Measurements from ENCODE around the gene DIS3L2. TPM values are rescaled to one million over a fixed set of nuclear protein-coding genes. Genes with fewer than 3 reads are reported as not detected.

Gene DIS3L2
- total and polyA plus RNA-seq, 10 donors, result 9.1 to 59.8 (median 35.4) TPM

DNA sequence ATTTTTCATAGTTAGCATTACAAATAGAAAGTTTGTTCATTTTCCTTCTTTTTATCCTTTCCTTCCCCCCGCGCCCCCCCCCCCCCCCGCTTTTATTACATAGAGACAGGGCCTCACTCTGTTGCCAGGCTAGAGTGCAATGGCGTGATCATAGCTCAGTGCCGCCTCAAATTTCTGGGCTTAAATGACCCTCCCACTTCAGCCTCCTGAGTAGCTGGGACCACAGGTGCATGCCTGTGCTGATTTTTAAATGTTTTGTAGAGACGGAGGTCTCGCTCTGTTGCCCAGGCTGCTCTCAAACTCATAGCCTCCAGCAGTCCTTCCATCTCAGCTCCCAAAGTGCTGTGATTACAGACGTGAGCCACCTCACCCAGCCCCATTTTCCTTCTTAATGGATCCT, 325.8 kb downstream of the DIS3L2 start:
- Histone ChIP-seq H3K36me3 (peaks cover 0 to 23% (median 4%) of the 10 kb centered on the region in 6 donors), H3K4me1 (peaks cover 0 to 7% (median 0%) of the 10 kb centered on the region in 6 donors), H3K27me3 (replicated peaks in 1 of 7) (no peaks in the 10 kb centered on the region), H3K9me3 (no peaks in the 10 kb centered on the region), H3K27ac (no peak overlapping the region), H3K4me3 (no peak overlapping the region)
- TF ChIP-seq POLR2AphosphoS5 (IDR thresholded peaks at IDR 0.05) (no peak), POLR2A (IDR thresholded peaks at IDR 0.05) (no peak)
- TF ChIP-seq, protein P1, sequence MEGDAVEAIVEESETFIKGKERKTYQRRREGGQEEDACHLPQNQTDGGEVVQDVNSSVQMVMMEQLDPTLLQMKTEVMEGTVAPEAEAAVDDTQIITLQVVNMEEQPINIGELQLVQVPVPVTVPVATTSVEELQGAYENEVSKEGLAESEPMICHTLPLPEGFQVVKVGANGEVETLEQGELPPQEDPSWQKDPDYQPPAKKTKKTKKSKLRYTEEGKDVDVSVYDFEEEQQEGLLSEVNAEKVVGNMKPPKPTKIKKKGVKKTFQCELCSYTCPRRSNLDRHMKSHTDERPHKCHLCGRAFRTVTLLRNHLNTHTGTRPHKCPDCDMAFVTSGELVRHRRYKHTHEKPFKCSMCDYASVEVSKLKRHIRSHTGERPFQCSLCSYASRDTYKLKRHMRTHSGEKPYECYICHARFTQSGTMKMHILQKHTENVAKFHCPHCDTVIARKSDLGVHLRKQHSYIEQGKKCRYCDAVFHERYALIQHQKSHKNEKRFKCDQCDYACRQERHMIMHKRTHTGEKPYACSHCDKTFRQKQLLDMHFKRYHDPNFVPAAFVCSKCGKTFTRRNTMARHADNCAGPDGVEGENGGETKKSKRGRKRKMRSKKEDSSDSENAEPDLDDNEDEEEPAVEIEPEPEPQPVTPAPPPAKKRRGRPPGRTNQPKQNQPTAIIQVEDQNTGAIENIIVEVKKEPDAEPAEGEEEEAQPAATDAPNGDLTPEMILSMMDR (IDR thresholded peaks at IDR 0.05 in 8 of 11, conservative IDR thresholded peaks at IDR 0.05 in 3 of 11), result no peak
- intact Hi-C loops (cut with DNase I; ENCODE audit: low total_unique reads), result no loop called here
- DNase-seq, result no peak
- WGBS, 5 donors, result 88 to 95% (median 93%) methylated on average over 7 to 8 of the region's 8 CpGs

DNA sequence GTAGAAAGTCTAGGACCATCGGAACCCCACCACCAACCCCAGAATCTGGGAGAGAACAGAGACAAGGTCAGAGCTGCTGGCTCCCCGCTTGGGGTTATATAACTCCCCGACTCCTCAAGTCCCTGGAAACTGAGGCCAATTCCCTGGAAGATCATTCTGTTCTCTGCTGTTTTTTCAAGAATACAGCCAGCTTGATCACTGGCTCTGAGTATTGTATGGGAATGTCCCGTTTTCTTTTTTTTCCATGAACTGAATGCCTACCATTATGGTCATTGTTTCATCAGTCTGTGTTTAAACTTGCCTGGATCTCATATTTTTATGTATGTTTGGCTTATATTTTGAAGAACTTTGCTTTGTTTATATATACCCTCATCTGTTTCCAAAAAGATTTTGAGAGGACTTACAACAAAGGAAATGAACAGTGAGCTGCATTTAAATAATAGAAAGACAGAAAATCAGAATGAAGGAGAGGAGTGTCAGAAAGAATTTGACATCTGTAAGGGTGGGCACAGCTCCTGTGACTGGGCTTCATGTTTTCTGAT, 327.0 kb downstream of the DIS3L2 start:
- no peaks in the 10 kb centered on the region for H3K9me3 ChIP-seq
- H3K4me1 ChIP-seq, result peaks cover 0 to 17% (median 0%) of the 10 kb centered on the region in 6 donors
- no peak overlapping the region for H3K27ac ChIP-seq
- peaks cover 0 to 19% (median 4%) of the 10 kb centered on the region in 6 donors for H3K36me3 ChIP-seq
- TF ChIP-seq POLR2A (IDR thresholded peaks at IDR 0.05), result no peak
- TF ChIP-seq, protein P1 (IDR thresholded peaks at IDR 0.05 in 8 of 11, conservative IDR thresholded peaks at IDR 0.05 in 3 of 11), result no peak
- TF ChIP-seq POLR2AphosphoS5 (IDR thresholded peaks at IDR 0.05), result no peak
- WGBS, 5 donors, result 88 to 98% (median 92%) methylated on average over 4 of the region's 4 CpGs
- no peak for DNase-seq
- no peak overlapping the region for H3K4me3 ChIP-seq
- no peaks in the 10 kb centered on the region for H3K27me3 ChIP-seq (replicated peaks in 1 of 7)
- intact Hi-C loops (cut with DNase I; ENCODE audit: low total_unique reads), result no loop called here

DNA sequence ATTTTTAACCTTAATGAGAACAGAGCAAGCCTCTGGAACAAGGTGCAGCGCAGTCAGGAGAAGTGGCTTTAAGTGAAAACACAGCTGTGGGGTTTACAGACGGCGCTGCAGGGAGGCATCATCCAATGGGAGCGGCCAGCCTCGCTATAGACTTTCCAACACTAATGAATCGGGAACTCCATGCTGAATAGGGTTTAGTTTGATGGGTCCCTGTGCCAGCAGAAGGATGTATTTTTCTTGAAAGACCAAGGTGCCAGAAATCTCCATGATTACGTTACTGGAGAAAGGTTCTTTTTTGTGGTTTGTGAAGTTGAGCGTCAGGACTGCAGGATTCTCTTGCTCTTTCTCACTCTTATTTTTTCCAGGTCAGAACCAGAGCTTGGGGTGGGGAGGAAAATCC, 329.2 kb downstream of the DIS3L2 start:
- WGBS, 5 donors, result 96 to 97% (median 96%) methylated on average over 8 of the region's 8 CpGs
- H3K4me3 ChIP-seq, result no peak overlapping the region

DNA sequence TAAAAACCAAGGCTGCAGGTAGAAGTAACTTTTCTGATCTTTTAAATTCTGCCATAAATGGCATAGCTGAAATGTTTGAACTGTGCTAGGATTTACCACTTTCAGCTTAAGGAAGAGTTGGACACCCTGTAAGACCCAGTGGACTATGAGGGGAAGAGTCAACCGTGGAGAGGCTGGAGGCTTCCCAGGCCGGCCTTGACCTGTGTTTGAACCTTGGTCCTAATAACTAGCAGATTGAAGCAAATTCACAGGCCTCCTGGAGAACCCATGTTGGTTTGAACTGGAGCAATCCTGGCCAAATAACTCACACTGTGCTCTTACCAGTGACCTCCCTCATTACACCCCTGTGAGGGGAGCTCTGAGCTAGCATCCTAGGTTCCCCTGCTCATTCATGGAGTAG, 329.8 kb downstream of the DIS3L2 start:
- intact Hi-C loops (cut with DNase I; ENCODE audit: low total_unique reads), result no loop called here
- Histone ChIP-seq H3K4me1 (peaks cover 0 to 14% (median 0%) of the 10 kb centered on the region in 6 donors), H3K4me3 (no peak overlapping the region), H3K27ac (no peak overlapping the region), H3K9me3 (no peaks in the 10 kb centered on the region), H3K36me3 (peaks cover 0 to 28% (median 4%) of the 10 kb centered on the region in 6 donors), H3K27me3 (replicated peaks in 1 of 7) (no peaks in the 10 kb centered on the region)
- WGBS, 5 donors, result 71 to 97% (median 90%) methylated on average over 2 of the region's 2 CpGs
- TF ChIP-seq, protein P1 (IDR thresholded peaks at IDR 0.05 in 8 of 11, conservative IDR thresholded peaks at IDR 0.05 in 3 of 11), result no peak
- no peak for TF ChIP-seq POLR2A (IDR thresholded peaks at IDR 0.05)
- no peak for TF ChIP-seq POLR2AphosphoS5 (IDR thresholded peaks at IDR 0.05)
- no peak for DNase-seq

More for the DNA sequence above, 329.2 kb downstream of the DIS3L2 start:
- intact Hi-C loops (cut with DNase I; ENCODE audit: low total_unique reads), result no loop called here
- H3K9me3 ChIP-seq, result no peaks in the 10 kb centered on the region
- peaks cover 0 to 23% (median 4%) of the 10 kb centered on the region in 6 donors for H3K36me3 ChIP-seq
- no peak for TF ChIP-seq POLR2A (IDR thresholded peaks at IDR 0.05)
- TF ChIP-seq, protein P1 (IDR thresholded peaks at IDR 0.05 in 8 of 11, conservative IDR thresholded peaks at IDR 0.05 in 3 of 11), result no peak
- no peak for TF ChIP-seq POLR2AphosphoS5 (IDR thresholded peaks at IDR 0.05)
- no peak overlapping the region for H3K27ac ChIP-seq
- no peaks in the 10 kb centered on the region for H3K27me3 ChIP-seq (replicated peaks in 1 of 7)
- DNase-seq, result no peak
- H3K4me1 ChIP-seq, result peaks cover 0 to 14% (median 0%) of the 10 kb centered on the region in 6 donors
